B cell (primary cell): ENCODE results near the gene PRKCH.

ENCODE experiments used
- EZH2 ChIP-seq: IDR thresholded peaks from 2 replicates; pipeline ENCODE4 v1.6.1; 2012; ENCODE audit warnings: borderline replicate concordance, low read depth, mild to moderate bottlenecking, moderate library complexity, low read length; ENCODE audit not compliant: insufficient read depth, poor library complexity, severe bottlenecking
- TF ChIP-seq, protein P1 (sequence below): fragments of 200-600 bp; IDR thresholded peaks from one replicate; pipeline ENCODE4 v1.8.0; 2022; ENCODE audit warnings: antibody characterized with exemption, mild to moderate bottlenecking

DNA sequence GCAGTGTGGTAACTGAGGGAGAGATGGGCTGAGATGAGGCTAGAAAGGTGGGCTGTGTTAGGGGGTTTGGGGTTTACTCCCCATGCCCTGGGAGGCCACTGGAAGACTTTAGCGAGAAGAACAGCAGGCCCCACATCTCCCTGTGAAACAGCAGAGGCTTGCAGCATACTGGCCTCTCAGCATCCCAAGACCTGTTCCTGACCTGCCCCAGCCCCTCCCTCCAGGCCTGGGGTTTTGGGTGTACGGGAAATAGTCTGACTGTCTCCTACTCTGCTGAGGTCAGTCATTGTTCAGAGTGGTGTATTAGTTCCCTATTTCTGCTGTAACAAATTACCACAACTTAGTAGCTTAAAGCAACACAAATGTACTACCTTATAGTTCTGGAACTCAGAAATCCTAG lies 270.5 kb downstream of the PRKCH start:
- TF ChIP-seq, protein P1, sequence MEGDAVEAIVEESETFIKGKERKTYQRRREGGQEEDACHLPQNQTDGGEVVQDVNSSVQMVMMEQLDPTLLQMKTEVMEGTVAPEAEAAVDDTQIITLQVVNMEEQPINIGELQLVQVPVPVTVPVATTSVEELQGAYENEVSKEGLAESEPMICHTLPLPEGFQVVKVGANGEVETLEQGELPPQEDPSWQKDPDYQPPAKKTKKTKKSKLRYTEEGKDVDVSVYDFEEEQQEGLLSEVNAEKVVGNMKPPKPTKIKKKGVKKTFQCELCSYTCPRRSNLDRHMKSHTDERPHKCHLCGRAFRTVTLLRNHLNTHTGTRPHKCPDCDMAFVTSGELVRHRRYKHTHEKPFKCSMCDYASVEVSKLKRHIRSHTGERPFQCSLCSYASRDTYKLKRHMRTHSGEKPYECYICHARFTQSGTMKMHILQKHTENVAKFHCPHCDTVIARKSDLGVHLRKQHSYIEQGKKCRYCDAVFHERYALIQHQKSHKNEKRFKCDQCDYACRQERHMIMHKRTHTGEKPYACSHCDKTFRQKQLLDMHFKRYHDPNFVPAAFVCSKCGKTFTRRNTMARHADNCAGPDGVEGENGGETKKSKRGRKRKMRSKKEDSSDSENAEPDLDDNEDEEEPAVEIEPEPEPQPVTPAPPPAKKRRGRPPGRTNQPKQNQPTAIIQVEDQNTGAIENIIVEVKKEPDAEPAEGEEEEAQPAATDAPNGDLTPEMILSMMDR = no peak
- no peak for TF ChIP-seq EZH2
